ENCODE data around the gene VPS13C.

VPS13C gene

DNA sequence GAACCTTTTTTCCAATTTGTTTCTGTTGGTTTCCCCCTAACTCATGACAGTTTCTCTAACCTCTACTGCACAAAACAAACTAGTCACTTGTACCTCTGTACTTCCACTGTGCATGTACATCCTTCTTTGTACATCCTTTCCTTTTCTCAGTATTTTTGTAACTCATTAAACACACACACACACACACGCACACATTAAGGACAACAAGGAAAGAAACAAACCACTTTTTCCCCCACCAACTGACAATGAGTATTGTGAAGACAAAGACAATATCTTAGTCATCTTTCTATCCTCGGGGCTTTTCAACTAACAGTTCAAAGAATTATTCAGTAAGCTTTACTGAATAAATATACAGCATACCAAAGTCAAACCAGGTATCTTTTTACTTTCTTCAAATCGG, 170.5 kb downstream of the VPS13C start:
- Histone ChIP-seq H3K27me3 (ENCODE audit: low read length) (no peaks in the 10 kb centered on the region), H4K20me1 (ENCODE audit: low read depth, low read length) (no peaks in the 10 kb centered on the region), H3K4me3 (ENCODE audit: insufficient read depth, low read length, poor library complexity, severe bottlenecking) (no peak overlapping the region), H3K36me3 (ENCODE audit: low read length) (peaks cover 47% of the 10 kb centered on the region), H3K79me2 (ENCODE audit: insufficient read depth, low read length) (no peaks in the 10 kb centered on the region), H3K4me2 (ENCODE audit: low read depth, low read length, poor library complexity, severe bottlenecking) (no peak overlapping the region), H3K9ac (ENCODE audit: low read length) (no peak overlapping the region), H3K27ac (ENCODE audit: low read depth, low read length) (no peak overlapping the region), H3K9me2 (replicated peaks; ENCODE audit: insufficient read depth, low read length) (no peaks in the 10 kb centered on the region), H2AFZ (ENCODE audit: low read depth, low read length, severe bottlenecking) (no peak overlapping the region), H3F3A (ENCODE audit: insufficient read depth) (no peaks in the 10 kb centered on the region), H3K9me3 (ENCODE audit: insufficient read depth, low read length) (no peaks in the 10 kb centered on the region; the same call in 1 of the 2 replicates)
- no peak for TF ChIP-seq EZH2phosphoT487 (conservative IDR thresholded peaks at IDR 0.05; ENCODE audit: low read length)
- TF ChIP-seq, protein P1, sequence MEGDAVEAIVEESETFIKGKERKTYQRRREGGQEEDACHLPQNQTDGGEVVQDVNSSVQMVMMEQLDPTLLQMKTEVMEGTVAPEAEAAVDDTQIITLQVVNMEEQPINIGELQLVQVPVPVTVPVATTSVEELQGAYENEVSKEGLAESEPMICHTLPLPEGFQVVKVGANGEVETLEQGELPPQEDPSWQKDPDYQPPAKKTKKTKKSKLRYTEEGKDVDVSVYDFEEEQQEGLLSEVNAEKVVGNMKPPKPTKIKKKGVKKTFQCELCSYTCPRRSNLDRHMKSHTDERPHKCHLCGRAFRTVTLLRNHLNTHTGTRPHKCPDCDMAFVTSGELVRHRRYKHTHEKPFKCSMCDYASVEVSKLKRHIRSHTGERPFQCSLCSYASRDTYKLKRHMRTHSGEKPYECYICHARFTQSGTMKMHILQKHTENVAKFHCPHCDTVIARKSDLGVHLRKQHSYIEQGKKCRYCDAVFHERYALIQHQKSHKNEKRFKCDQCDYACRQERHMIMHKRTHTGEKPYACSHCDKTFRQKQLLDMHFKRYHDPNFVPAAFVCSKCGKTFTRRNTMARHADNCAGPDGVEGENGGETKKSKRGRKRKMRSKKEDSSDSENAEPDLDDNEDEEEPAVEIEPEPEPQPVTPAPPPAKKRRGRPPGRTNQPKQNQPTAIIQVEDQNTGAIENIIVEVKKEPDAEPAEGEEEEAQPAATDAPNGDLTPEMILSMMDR (IDR thresholded peaks at IDR 0.05; ENCODE audit: insufficient read depth, low read length, poor library complexity, severe bottlenecking) = no peak

DNA sequence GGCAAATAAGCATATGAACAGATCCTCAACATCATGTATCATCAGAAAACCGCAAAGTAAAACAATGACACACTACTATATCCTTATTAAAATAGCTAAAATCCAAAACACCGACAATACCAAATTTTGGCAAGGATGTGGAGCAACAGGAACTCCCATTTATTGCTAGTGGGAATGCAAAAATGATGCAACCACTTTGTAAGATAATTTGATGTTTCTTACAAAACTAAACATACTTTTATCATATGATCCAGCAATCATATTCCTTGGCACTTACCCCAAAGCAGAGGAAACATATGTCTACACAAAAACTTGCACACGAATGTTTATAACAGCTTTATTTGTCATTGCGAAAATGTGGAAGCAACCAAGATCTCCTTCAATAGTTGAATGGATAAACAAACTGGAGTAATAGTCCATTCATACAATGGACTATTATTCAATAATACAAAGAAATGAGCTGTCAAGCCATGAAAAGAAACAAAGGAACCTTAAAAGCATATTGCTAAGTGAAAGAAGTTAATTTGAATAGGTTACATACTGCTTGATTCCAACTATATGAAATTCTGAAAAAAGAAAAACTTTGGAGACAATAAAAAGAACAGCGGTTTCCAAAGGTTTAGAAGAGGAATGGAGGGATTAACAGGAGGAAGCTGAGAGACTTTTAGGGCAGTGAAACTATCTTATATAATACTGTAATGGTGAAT, 172.0 kb downstream of the VPS13C start:
- H4K20me1 ChIP-seq (ENCODE audit: low read depth, low read length) = no peaks in the 10 kb centered on the region
- H2AFZ ChIP-seq (ENCODE audit: low read depth, low read length, severe bottlenecking) = no peak overlapping the region
- H3K36me3 ChIP-seq (ENCODE audit: low read length) = peaks cover 34% of the 10 kb centered on the region
- H3K27me3 ChIP-seq (ENCODE audit: low read length) = no peaks in the 10 kb centered on the region
- no peak overlapping the region for H3K4me2 ChIP-seq (ENCODE audit: low read depth, low read length, poor library complexity, severe bottlenecking)
- H3K9me3 ChIP-seq (ENCODE audit: insufficient read depth, low read length) = no peaks in the 10 kb centered on the region; the same call in 1 of the 2 replicates
- H3F3A ChIP-seq (ENCODE audit: insufficient read depth) = no peaks in the 10 kb centered on the region; the same call in 1 of the 2 replicates
- no peaks in the 10 kb centered on the region for H3K9me2 ChIP-seq (replicated peaks; ENCODE audit: insufficient read depth, low read length)
- TF ChIP-seq, protein P1 (IDR thresholded peaks at IDR 0.05; ENCODE audit: insufficient read depth, low read length, poor library complexity, severe bottlenecking) = no peak
- no peak for TF ChIP-seq EZH2phosphoT487 (conservative IDR thresholded peaks at IDR 0.05; ENCODE audit: low read length)
- H3K9ac ChIP-seq (ENCODE audit: low read length) = no peak overlapping the region
- H3K4me3 ChIP-seq (ENCODE audit: insufficient read depth, low read length, poor library complexity, severe bottlenecking) = no peak overlapping the region
- H3K27ac ChIP-seq (ENCODE audit: low read depth, low read length) = no peak overlapping the region
- H3K79me2 ChIP-seq (ENCODE audit: insufficient read depth, low read length) = no peaks in the 10 kb centered on the region

DNA sequence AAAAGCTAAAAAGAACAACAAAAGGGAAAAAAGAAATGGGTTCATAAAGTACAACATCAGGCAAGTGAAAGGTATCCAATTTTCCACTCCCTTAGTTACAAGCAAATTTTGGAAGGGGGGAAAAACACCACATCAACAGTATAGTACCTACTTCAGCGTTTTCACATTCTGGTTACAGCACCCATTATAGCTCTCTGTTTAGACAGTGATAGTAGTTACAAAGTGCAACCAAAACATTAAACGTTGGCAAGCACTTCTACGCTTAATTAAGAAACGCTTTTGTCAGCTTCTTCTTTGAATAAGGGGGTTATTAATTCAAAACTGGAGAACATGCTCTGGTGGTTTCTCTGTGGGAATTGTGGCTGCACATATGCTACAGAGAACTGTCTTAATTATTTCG, 180.2 kb downstream of the VPS13C start:
- H3K9me2 ChIP-seq (replicated peaks; ENCODE audit: insufficient read depth, low read length) = no peaks in the 10 kb centered on the region
- no peaks in the 10 kb centered on the region for H4K20me1 ChIP-seq (ENCODE audit: low read depth, low read length)
- peaks cover 10% of the 10 kb centered on the region; the same call in 1 of the 2 replicates for H3K36me3 ChIP-seq (ENCODE audit: low read length)
- H3K9me3 ChIP-seq (ENCODE audit: insufficient read depth, low read length) = no peaks in the 10 kb centered on the region
- TF ChIP-seq, protein P1 (IDR thresholded peaks at IDR 0.05; ENCODE audit: insufficient read depth, low read length, poor library complexity, severe bottlenecking) = no peak
- no peak for TF ChIP-seq EZH2phosphoT487 (conservative IDR thresholded peaks at IDR 0.05; ENCODE audit: low read length)
- no peak overlapping the region for H3K9ac ChIP-seq (ENCODE audit: low read length)
- no peaks in the 10 kb centered on the region for H3K79me2 ChIP-seq (ENCODE audit: insufficient read depth, low read length)
- H3K27ac ChIP-seq (ENCODE audit: low read depth, low read length) = no peak overlapping the region
- peaks cover 6% of the 10 kb centered on the region; the same call in 1 of the 2 replicates for H3F3A ChIP-seq (ENCODE audit: insufficient read depth)
- no peak overlapping the region for H3K4me3 ChIP-seq (ENCODE audit: insufficient read depth, low read length, poor library complexity, severe bottlenecking)
- no peak overlapping the region for H3K4me2 ChIP-seq (ENCODE audit: low read depth, low read length, poor library complexity, severe bottlenecking)
- H2AFZ ChIP-seq (ENCODE audit: low read depth, low read length, severe bottlenecking) = no peak overlapping the region
- H3K27me3 ChIP-seq (ENCODE audit: low read length) = no peaks in the 10 kb centered on the region

Data from SU-DHL-6 (cell line).